HG03439 (cell line): ENCODE data around the gene C19orf33.

Experiments used
- ATAC-seq: cut with Tn5 transposase; IDR thresholded peaks from one replicate; pipeline ENCODE4 v1.9.1; 2021; ENCODE audit warnings: mild to moderate bottlenecking, moderate library complexity; ENCODE audit not compliant: unreplicated experiment

Gene C19orf33

DNA sequence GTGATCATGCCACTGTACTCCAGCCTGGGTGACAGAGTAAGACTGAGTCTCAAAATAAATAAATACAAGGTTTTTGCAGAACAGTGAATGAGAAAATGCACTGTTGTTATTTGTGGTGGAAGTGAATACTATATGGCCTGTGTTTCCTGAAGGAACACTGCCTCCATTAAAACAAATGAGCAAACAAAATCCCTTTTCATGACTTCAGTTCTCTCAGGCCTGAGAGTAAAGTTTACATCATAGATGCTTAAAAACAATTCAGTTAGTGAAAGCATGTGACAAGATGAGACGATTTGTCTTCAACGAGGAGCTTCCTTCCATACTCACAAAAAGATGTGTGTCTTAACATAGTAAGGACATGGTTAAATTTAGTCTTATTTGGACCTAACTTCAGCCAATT lies 25.3 kb upstream of the C19orf33 start:
- ATAC-seq, result no peak

DNA sequence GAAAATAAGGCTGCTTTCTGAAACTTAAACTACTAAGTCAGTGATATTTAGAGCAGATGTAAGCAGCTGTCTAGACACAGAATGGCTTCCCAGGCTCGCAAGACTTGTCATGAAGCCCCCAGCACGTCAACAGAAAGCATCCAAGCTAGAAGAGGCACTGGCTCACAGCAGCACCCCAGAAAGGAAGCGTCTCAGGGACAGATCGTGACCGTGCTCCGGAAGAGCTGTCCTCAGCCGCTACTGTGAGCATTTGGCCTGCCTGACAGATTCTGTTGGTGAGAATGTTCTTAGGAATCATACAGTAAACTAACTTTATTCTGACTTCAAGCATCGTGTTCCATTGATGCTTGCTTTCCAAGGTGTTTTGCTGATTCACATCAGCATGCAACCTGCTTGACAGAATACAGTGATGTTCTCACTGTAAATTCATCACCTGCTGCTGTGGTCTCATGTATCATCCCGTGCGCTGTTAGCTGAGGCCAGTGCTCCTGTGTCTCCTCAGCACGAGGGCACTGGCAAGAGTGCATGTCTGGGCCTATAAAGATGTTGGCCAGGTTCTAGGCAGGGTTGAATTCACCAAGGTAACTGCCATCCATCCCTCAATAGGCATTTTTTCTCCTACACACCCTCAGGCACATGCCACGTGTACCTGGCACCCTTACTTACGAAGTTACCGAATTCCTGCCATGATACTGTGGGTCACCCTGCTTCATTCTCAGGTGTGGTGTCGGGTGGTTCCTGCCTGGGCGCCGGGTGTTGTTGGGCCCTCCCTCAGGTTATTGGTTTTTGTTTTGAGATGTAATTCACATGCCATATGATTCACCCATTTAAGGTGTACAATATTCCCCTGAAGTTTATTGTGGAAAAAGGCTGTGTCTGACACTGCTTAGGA lies 23.8 kb upstream of the C19orf33 start:
- no peak for ATAC-seq

DNA sequence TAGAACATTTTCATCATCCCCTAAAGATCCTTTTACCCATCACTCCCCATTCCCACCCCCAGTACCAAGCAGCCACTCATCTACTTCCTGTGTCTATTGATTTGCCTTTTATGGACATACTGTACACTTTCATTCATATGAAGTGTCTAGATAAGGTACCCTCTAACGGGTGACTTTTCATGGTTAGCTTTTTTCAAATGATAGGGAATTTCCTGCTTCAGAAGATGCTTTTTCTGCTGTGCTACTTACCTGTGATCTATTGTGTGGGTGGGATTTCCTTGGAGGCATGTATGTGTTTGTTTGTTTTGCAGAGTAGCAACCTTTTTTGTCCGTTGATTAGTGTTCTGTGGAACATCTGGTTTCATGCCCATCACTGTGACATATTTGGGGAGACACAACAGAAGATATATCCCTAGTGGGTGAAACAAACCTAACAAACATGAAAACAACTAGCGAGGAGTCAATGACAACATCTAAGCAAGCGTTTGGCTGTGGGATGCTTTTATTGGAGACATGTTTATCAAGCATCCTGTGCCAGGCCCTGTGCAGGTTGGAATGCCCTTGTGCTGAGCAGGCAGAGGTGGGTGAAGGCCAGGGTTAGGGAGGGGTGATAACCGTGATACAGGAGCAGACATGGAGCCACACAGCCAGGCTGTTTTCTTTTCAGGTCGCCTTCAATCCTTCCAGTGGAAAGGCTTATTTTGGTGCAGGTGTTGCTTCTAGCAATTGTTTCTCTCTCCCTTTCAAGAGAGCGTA lies 22.1 kb upstream of the C19orf33 start:
- ATAC-seq, result no peak

DNA sequence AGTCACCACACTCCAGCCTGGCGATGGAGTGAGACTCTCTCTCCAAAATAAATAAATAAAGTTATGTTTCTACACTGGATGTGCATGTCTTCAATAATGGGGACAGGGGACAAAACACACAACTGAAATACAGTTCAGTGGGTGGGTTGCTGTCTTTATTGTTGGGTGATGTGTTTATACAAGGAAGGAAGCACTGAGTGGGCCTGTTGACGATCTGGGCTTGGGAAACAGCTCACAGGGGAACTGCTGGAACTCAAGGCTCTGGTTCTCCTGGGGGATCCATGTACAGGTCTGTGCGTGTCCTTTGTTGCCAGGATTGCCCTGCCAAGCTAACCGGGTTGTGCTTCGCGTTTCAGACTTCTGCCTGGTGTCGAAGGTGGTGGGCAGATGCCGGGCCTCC lies 20.8 kb upstream of the C19orf33 start:
- ATAC-seq, result no peak

DNA sequence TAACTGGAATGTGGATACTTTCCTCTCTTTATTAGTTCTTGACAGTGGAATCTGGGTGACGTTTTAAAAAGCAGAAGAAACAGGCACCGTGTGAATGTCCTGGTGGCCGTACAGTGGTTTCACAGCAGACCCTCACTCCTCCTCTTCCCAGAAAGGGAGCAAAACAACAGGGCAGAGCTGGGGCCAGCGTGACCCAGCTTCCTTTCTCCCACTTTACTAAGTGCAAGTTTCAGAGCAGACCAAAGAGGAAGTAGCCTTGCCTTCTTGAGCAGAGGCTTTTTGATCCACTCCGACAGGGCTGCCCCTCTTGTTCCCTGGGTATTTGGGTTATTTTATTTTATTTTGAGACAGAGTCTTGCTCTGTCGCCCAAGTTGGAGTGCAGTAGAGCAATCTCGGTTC lies 19.6 kb upstream of the C19orf33 start:
- ATAC-seq, result no peak

DNA sequence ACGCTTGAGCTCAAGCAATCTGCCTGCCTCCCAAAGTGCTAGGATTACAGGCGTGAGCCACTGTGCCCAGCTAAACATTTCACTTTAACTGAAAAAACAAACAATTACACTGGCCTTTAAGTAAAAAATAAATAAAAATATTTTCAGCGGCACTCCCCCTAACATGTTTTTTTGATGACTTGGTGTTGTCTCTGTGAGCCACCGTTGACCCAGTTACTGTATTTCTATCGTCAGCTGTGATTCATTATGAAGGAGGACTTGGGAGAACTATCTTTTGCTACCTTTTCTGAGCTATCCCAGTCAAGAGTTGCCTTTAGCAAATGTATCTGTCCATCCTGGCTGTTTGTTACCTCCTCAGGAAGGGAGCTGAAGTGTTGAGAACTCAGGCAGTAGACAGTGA lies 18.5 kb upstream of the C19orf33 start:
- no peak for ATAC-seq

DNA sequence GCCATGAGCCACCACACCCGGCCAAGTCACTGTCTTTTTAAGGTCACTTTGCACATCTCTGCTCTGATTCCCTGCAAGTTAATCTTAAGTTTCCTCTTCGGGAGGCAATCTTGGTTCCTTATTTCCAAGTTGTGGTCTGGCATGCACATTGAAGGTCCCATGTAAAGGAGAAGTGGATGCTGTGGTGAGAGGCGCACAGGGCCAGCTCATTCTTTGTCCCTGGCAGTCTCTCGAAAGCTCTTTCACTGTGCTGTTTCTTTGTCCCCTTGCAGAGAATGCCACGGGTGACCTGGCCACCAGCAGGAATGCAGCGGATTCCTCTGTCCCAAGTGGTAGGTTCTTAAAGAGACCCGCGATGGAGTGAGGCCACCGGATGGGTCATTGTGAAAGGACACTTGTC lies 16.4 kb upstream of the C19orf33 start:
- no peak for ATAC-seq

DNA sequence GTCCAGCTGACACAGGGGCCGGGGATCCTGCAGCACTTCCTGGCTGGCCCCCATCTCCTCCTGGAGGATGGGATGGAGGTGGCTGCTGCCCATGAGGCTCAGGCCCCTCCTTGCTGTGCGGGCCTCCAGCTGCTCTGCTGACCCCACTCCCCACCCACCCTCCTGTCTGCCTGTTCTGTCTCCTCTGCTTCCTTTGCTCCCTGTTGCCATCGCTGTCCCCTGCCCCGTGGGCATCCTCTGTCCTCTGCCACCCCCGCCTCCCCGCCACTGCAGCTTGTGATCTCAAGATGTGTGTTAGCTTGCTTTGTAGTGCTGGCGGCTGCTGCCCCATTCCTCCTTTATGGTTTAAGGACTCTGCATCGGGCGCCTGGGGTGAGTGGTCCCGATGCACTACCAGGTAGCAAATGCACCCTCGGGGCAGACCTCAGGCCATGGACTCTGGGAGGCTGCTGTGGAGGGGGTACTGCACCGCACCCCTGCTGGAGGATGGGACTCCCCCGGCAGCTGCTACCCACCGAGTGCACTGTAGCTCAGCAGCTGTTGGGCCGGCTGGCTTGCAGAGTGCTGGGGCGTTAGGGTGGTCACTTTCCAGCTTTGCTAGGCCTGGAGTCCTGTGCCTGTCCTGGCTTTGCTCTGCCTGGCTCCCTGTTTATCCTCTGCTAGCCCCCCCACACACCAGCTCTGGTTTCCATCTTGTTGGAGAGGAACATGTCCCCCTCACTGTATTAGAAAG lies 15.8 kb upstream of the C19orf33 start:
- no peak for ATAC-seq

DNA sequence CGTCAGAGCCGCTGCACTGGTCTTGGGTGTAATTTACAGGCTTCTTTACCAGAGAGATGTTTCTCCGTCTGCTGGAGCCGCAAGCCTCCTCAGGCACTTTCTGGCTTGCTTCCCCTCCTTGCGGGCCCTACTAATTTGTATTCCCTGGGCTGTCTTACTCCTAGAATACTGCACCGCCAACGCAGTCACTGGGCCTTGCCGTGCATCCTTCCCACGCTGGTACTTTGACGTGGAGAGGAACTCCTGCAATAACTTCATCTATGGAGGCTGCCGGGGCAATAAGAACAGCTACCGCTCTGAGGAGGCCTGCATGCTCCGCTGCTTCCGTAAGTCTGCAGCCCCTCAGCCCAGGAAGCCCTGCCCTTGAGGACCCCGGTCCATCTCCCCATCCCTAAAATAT lies 14.1 kb upstream of the C19orf33 start:
- ATAC-seq, result no peak

DNA sequence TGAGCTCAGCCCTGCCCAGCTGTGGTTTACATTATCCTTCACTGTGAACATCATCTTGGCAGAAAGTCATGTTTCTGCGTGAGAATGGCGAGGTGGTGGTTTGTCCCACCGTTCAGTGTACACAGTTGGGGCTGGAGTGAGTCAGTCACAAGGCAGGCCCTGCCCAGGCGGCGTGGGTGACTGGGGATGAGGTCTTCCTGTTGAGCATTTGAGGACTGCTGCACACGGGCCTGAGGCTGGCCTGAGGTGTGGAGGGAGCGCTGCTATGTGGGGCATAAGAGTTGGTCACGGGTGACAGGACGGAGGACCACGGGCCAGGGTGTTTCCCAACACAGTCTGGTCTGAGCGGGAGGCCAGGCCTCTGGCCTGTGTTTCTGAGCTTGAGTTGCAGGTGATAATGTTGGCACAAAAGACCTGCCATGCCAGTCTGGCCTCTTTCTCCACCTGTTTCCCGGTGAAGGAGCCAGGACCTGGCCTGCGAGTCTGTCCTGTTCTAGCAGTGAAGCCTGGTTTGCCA lies 13.4 kb upstream of the C19orf33 start:
- ATAC-seq, result no peak

DNA sequence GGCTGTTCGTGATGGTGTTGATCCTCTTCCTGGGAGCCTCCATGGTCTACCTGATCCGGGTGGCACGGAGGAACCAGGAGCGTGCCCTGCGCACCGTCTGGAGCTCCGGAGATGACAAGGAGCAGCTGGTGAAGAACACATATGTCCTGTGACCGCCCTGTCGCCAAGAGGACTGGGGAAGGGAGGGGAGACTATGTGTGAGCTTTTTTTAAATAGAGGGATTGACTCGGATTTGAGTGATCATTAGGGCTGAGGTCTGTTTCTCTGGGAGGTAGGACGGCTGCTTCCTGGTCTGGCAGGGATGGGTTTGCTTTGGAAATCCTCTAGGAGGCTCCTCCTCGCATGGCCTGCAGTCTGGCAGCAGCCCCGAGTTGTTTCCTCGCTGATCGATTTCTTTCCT lies 12.2 kb upstream of the C19orf33 start:
- no peak for ATAC-seq

DNA sequence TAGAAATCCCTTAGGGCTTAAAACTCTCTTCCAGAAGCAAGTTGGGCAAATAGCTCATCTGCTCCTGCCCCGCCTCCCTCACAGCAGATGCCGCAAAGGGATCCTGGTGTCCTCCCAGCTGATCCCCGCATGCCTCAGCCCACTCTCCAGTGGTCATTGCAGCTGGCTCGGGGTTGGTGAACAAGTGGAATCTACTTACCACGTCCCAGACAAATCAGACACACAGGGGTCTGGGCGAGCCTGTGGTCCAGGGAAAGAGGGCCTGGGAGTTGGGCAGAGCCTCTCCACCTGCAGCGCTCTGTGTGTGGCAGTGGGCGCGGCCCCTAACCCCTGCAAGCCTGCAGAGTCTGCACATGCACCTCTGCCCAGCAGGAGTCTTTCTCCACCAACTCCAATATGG lies 10.8 kb upstream of the C19orf33 start:
- no peak for ATAC-seq

DNA sequence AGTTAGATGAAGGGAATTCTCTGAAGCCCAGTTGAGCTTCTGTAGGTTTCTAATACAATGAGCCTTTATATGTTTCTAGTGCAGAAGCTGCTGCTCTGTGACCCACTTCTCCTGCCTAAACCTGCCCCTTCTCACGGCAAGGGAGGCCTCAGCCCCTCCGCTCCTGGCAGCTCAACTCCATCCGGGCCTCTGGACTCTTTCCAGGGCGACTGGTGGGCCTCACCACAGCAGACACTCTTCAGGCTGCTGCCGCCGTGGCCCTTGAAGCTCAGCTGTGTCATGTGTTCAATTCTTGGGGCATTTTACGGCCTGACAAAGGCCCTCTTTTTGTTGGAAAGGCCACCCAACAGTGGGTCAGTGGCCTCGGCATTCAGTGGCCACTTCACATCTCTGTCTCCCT lies 10.0 kb upstream of the C19orf33 start:
- no peak for ATAC-seq

DNA sequence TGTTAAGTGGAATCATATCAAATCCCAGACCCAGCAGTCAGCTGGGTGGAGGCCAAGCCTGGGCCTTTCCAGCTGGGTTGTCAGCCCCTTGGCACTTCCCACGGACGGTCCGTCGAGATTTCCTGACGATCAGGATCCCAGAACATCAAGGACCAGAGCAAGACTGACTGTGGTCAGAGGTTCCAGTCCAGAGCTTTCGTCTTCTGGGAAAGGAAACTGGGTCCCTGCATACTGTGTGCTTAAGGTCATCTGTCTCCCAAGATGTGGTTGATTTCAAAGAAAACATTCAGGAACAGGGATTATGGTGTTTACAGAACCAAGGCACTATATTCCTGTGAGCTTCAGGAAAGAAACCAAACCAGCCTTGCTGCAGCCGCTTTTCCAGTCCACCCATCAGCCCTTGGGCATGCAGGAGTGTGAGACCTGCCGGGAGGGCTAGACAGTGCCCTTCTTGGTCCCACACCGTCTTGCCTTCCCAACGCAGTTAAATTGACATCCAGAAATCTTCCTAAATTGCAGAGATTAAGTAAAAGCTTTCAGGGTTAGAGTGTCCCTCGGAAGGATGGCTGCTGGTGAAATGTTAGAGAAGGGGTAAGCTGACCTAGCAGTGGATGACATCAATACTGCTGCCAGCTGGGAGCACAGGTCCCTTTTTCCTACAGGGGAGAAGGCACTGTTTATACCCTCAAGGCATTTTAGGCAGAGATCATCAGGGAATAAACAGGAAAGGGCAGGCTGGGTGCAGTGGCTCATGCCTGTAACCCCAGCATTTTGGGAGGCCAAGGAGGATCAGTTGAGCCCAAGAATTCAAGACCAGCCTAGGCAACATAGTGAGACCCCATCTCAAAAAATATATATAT lies 5.0 kb upstream of the C19orf33 start:
- ATAC-seq, result no peak

DNA sequence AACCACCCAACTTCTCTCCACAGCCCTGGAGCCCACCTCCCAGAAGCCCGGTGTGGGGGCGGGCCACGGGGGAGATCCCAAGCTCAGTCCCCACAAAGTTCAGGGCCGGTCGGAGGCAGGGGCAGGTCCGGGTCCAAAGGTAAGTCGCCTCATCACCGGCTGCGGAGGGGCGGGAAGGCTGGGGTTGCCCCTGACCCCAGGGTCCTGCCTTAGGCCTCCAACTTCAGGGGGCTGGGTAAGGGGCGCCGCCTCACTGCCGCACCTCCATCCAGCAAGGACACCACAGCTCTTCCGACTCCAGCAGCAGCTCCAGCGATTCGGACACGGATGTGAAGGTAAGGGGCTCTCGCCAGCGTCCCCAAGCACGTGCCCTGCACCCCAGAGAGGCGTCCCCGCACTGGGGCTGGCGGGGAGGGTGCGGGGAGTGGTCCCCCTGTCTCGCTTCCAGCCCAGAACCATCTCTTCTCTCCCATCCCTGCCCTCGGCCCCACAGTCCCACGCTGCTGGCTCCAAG lies 358 bp downstream of the C19orf33 start:
- ATAC-seq, result no peak

DNA sequence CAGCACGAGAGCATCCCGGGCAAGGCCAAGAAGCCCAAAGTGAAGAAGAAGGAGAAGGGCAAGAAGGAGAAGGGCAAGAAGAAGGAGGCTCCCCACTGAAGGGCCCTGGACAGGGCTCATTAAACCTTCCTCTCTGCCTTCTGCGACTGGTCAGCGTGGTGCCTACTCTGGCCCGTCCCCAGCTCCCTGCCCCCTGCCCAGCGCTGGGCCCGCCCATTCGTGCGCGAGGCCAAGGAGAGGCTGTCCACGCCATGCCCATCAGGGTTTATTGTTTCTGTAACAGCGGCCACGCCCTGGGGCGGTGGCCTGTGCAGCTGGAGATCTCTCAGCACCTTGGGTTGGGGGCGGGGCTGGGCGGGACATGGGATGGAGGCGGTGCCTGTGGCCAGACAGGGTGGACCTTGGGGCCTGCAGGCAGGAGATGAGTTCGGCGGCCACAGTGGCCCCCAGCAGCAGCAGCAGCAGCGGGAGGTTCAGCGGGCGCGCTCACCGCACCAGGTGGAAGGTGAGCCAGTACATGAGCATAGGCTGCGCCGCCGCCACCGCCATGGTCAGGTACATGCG lies 897 bp downstream of the C19orf33 start:
- no peak for ATAC-seq

DNA sequence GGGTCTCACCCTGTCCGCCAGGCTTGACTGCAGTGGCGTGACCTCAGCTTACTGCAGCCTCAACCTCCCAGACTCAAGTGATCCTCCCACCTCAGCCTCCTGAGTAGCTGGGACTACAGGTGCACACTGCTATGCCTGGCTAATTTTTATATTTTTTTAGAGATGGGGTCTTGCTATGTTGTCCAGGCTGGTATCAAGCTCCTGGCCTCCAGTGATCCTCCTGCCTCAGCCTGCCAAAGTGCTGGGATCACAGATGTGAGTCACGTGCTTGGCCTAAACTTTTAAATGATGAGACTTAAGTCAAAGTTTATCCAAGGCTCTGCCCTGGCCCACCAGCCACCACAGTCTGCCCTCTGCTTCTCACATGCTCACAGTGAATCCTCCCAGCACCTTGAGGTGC lies 2.2 kb downstream of the C19orf33 start:
- no peak for ATAC-seq

DNA sequence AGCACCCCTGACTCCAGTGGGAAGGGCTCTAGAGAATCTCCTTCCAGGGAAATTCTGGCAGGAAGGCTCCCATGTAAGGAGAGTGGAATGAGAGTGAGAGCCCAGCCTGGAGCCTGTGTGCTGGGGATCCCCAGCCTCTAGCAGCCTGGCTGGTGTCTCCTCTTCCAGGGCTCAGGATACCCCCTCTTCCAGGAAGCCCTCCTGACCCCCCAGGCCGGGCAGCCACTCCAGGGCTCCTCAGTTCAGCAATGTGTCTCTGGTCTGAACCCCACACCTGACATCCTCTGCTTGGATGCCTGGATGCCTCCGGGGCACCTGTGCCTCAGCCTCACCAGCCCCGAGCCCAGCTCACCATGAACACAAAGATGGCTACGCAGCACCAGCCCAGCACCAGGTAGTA lies 3.0 kb downstream of the C19orf33 start:
- no peak for ATAC-seq

DNA sequence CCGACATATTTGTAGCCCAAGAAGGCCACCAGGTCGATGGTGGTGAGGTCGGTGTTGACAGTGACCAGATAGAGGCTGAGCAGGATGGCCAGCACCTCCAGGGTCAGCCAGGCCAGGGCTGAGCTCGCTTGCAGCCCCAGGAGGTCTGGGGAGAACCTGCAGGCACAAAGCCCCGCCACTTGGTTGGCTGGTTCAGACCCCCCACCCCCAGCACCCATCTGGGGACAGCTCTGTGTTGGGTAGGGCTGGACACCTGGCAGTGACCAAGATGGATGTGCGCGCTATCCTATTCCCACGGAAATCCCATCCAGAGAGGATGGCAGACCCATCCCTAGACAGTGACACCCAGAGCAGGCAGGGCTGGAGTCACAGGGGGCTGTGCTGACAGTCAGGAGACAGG lies 3.5 kb downstream of the C19orf33 start:
- ATAC-seq, result no peak
